Vagina (tissue), 2 donors: ENCODE data around the gene ATP5F1D. TPM values are rescaled to one million over a fixed set of nuclear protein-coding genes. Genes with fewer than 3 reads are reported as not detected.

Source experiments
- DNase-seq, 2 donors: peaks; one replicate each; pipeline ENCODE4 v3.0.0-alpha.2; 2017; ENCODE audit errors: extremely low spot score in 2 of 2
- H3K27ac ChIP-seq: fragments of 200-600 bp; sonication (generic); one replicate; pipeline ENCODE4 v1.5.1; 2019
- H3K27me3 ChIP-seq: fragments of 200-600 bp; sonication (generic); one replicate; pipeline ENCODE4 v1.5.1; 2019
- H3K36me3 ChIP-seq, 2 donors: fragments of 200-600 bp; sonication (generic); one replicate each; pipeline ENCODE4 v1.5.1; 2017 to 2019
- H3K4me1 ChIP-seq: fragments of 200-600 bp; sonication (generic); one replicate; pipeline ENCODE4 v1.5.1; 2019
- H3K4me3 ChIP-seq, 2 donors: fragments of 200-600 bp; sonication (generic); 1 replicate in 1 of 2; 2 replicates in 1 of 2; pipeline ENCODE4 v1.5.1; 2016 to 2019
- H3K9me3 ChIP-seq: fragments of 200-600 bp; sonication (generic); one replicate; pipeline ENCODE4 v1.5.1; 2019
- CTCF ChIP-seq, 3 experiments: fragments of 450-650 bp in 2 of 3; fragments of 200-600 bp in 1 of 3; sonication (generic) in 1 of 3; IDR thresholded peaks; one replicate each; pipeline ENCODE4 v1.5.1; 2017 to 2019; ENCODE audit warnings: antibody characterized with exemption in 3 of 3, mild to moderate bottlenecking in 2 of 3, moderate library complexity in 2 of 3
- POLR2A ChIP-seq, 2 donors: fragments of 450-650 bp; IDR thresholded peaks; one replicate each; pipeline ENCODE4 v1.6.1; 2017; ENCODE audit warnings: antibody characterized with exemption in 2 of 2, mild to moderate bottlenecking in 2 of 2, moderate library complexity in 2 of 2
- POLR2AphosphoS5 ChIP-seq, 2 donors: sonication (generic); formaldehyde crosslinking; IDR thresholded peaks; one replicate each; pipeline ENCODE4 v1.9.0; 2017; ENCODE audit warnings: antibody characterized with exemption in 2 of 2, mild to moderate bottlenecking in 2 of 2, low read depth in 1 of 2; ENCODE audit not compliant: insufficient read depth in 1 of 2
- intact Hi-C: fragments of 100-400 bp; cut with DNase I; formaldehyde crosslinking; loops from one replicate; pipeline ENCODE4 v1.15.1; 2023
- total RNA-seq: library from RNA; depleted of rRNA; stranded (reverse); fragments of >200 nt; gene quantifications from one replicate; pipeline ENCODE4 v1.2.3, GENCODE V29; 2016

ATP5F1D gene
- total RNA-seq, 1 donor from 2014 or later = 154 TPM

- H3K36me3 ChIP-seq = no peaks in the 10 kb centered on the region
- no peak for TF ChIP-seq POLR2AphosphoS5 (IDR thresholded peaks at IDR 0.05; ENCODE audit: insufficient read depth in 1 of 2, low read depth in 1 of 2)
- TF ChIP-seq POLR2A (IDR thresholded peaks at IDR 0.05) = no peak
- no peak for TF ChIP-seq CTCF (IDR thresholded peaks at IDR 0.05)
- no peaks in the 10 kb centered on the region for H3K9me3 ChIP-seq
- H3K27me3 ChIP-seq = peaks cover 10% of the 10 kb centered on the region
- no peak overlapping the region for H3K27ac ChIP-seq
- peaks cover 19% of the 10 kb centered on the region for H3K4me1 ChIP-seq
- no peak for DNase-seq
- no peak overlapping the region for H3K4me3 ChIP-seq
- intact Hi-C loops = no loop called here
Measured at GRCh38 chr19:1286487-1287353, 45.2 kb downstream of the ATP5F1D start.

GRCh38 chr19:1287354-1288225 lies 46.0 kb downstream of the ATP5F1D start:
- no peak for TF ChIP-seq POLR2A (IDR thresholded peaks at IDR 0.05)
- TF ChIP-seq POLR2AphosphoS5 (IDR thresholded peaks at IDR 0.05; ENCODE audit: insufficient read depth in 1 of 2, low read depth in 1 of 2) = no peak
- TF ChIP-seq CTCF (IDR thresholded peaks at IDR 0.05) = no peak
- peaks cover 19% of the 10 kb centered on the region for H3K4me1 ChIP-seq
- no peak overlapping the region for H3K4me3 ChIP-seq
- no peaks in the 10 kb centered on the region for H3K36me3 ChIP-seq
- no peak overlapping the region for H3K27ac ChIP-seq
- no peak for DNase-seq
- intact Hi-C loops = no loop called here
- peaks cover 12% of the 10 kb centered on the region for H3K27me3 ChIP-seq
- H3K9me3 ChIP-seq = no peaks in the 10 kb centered on the region

GRCh38 chr19:1288226-1288612 lies 46.7 kb downstream of the ATP5F1D start:
- Histone ChIP-seq H3K9me3 (no peaks in the 10 kb centered on the region), H3K4me1 (peaks cover 19% of the 10 kb centered on the region), H3K27ac (no peak overlapping the region), H3K4me3 (no peak overlapping the region), H3K27me3 (peaks cover 14% of the 10 kb centered on the region), H3K36me3 (no peaks in the 10 kb centered on the region)
- intact Hi-C loops = no loop called here
- no peak for TF ChIP-seq POLR2AphosphoS5 (IDR thresholded peaks at IDR 0.05; ENCODE audit: insufficient read depth in 1 of 2, low read depth in 1 of 2)
- DNase-seq = no peak

GRCh38 chr19:1288833-1289685 lies 47.5 kb downstream of the ATP5F1D start:
- no peak for TF ChIP-seq POLR2A (IDR thresholded peaks at IDR 0.05)
- no peak for TF ChIP-seq POLR2AphosphoS5 (IDR thresholded peaks at IDR 0.05; ENCODE audit: insufficient read depth in 1 of 2, low read depth in 1 of 2)
- no peak for TF ChIP-seq CTCF (IDR thresholded peaks at IDR 0.05)
- intact Hi-C loops = no loop called here
- Histone ChIP-seq H3K9me3 (no peaks in the 10 kb centered on the region), H3K27me3 (peaks cover 17% of the 10 kb centered on the region), H3K4me3 (no peak overlapping the region), H3K27ac (no peak overlapping the region), H3K4me1 (peaks cover 19% of the 10 kb centered on the region), H3K36me3 (no peaks in the 10 kb centered on the region)
- DNase-seq = no peak

GRCh38 chr19:1289686-1290025 lies 48.1 kb downstream of the ATP5F1D start:
- Histone ChIP-seq H3K9me3 (no peaks in the 10 kb centered on the region), H3K4me3 (no peak overlapping the region), H3K36me3 (no peaks in the 10 kb centered on the region), H3K27ac (no peak overlapping the region), H3K27me3 (peaks cover 18% of the 10 kb centered on the region), H3K4me1 (peaks cover 19% of the 10 kb centered on the region)
- TF ChIP-seq POLR2AphosphoS5 (IDR thresholded peaks at IDR 0.05; ENCODE audit: insufficient read depth in 1 of 2, low read depth in 1 of 2) (no peak), POLR2A (IDR thresholded peaks at IDR 0.05) (no peak), CTCF (IDR thresholded peaks at IDR 0.05) (no peak)
- intact Hi-C loops = no loop called here
- no peak for DNase-seq
